RPMI8226 (cell line): ENCODE data around the gene NSUN2.

ENCODE experiments used
- DNase-seq: peaks from one replicate; pipeline ENCODE4 v3.0.0-alpha.2; 2015

Gene NSUN2

GRCh38 chr5:6602441-6602840, 30.4 kb downstream of the NSUN2 start:
- no peak for DNase-seq

GRCh38 chr5:6601816-6602215, 31.0 kb downstream of the NSUN2 start:
- no peak for DNase-seq

GRCh38 chr5:6601271-6601670, 31.6 kb downstream of the NSUN2 start:
- DNase-seq = no peak

GRCh38 chr5:6599739-6600138, 33.1 kb downstream of the NSUN2 start:
- DNase-seq = no peak

GRCh38 chr5:6598351-6598900, 34.4 kb downstream of the NSUN2 start:
- no peak for DNase-seq

- DNase-seq = no peak
These were observed 35.3 kb downstream of the NSUN2 start for GRCh38 chr5:6597557-6597956.

- no peak for DNase-seq
These were observed 36.5 kb downstream of the NSUN2 start for GRCh38 chr5:6596388-6596787.

GRCh38 chr5:6595405-6595804, 37.4 kb downstream of the NSUN2 start:
- DNase-seq = no peak

- DNase-seq = no peak
These were observed 38.8 kb downstream of the NSUN2 start for GRCh38 chr5:6594066-6594465.

- no peak for DNase-seq
These were observed 39.5 kb downstream of the NSUN2 start for GRCh38 chr5:6593148-6594016.

GRCh38 chr5:6592601-6593000, 40.2 kb downstream of the NSUN2 start:
- no peak for DNase-seq

- DNase-seq = no peak
These were observed 41.1 kb downstream of the NSUN2 start for GRCh38 chr5:6591671-6592288.

GRCh38 chr5:6590581-6590980, 42.3 kb downstream of the NSUN2 start:
- DNase-seq = no peak

GRCh38 chr5:6587171-6587570, 45.7 kb downstream of the NSUN2 start:
- no peak for DNase-seq

GRCh38 chr5:6586647-6587042, 46.2 kb downstream of the NSUN2 start:
- no peak for DNase-seq

- DNase-seq = no peak
These were observed 46.8 kb downstream of the NSUN2 start for GRCh38 chr5:6585939-6586646.

GRCh38 chr5:6585168-6585567, 47.7 kb downstream of the NSUN2 start:
- DNase-seq = no peak

- DNase-seq = no peak
These were observed 48.1 kb downstream of the NSUN2 start for GRCh38 chr5:6584727-6585126.

- no peak for DNase-seq
These were observed 48.7 kb downstream of the NSUN2 start for GRCh38 chr5:6584101-6584645.

- DNase-seq = peak; percentile 17
These were observed 49.6 kb downstream of the NSUN2 start for GRCh38 chr5:6583049-6583880.

GRCh38 chr5:6582507-6583048, 50.3 kb downstream of the NSUN2 start:
- no peak for DNase-seq
